Hematopoietic multipotent progenitor cell treated with erythropoietin and hydrocortisone succinate and interleukin-3 and kit ligand, for 6 days (in vitro differentiated cells): ENCODE results near the gene CRYGN.

Experiments
- DNase-seq: peaks from one replicate; pipeline ENCODE4 v3.0.0-alpha.2; 2015

The CRYGN gene

DNA sequence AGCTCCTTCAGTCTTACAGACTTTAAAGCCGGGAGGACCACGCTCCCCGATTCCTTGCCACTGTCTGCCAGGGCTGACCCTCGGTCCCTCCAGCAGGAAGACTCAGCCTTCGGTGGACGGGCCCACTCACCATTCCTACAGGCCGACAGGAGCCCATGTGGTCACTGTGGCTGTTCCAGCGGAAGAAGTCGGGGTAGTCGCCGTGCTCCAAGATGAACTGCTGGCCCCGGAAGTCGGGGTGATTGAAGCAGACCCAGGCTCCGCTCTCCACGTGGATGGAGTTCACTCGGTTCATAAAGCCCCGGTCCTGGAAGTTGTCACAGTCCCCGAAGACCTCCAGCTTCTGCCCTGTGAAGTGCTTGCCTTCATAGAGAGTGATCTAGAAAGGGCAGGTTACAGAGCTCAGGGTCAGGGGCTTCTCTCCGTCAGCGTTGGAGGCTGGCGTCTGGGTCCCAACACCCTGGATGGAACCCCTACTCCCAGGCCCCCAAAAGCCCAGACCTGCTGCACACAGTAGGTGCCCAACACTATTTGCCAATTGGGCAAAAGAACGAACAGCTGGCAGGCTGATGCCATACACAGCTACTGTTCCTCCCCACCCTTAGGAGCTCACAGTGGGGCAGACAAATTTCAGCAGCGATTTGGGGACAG is 1.9 kb downstream of the CRYGN start:
- no peak for DNase-seq

DNA sequence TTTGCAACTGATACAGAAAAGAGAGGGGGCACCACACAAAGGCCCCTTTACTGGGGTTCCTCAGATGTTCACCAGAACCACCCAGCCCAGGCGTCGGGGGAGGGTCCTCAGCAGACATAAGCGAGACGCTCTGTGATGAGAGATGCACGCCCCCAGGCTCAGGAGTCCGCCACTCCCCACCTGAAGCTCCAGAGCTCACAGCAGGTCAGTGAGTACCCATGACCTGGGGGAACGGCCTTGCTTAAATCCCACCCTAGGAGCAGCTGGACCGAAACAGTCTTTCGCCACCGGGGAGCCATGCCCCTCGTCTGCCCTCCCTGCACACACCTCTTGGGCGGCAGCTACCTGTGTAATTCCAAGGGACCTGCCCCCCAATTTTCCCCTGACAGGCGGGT is 2.8 kb downstream of the CRYGN start:
- no peak for DNase-seq

DNA sequence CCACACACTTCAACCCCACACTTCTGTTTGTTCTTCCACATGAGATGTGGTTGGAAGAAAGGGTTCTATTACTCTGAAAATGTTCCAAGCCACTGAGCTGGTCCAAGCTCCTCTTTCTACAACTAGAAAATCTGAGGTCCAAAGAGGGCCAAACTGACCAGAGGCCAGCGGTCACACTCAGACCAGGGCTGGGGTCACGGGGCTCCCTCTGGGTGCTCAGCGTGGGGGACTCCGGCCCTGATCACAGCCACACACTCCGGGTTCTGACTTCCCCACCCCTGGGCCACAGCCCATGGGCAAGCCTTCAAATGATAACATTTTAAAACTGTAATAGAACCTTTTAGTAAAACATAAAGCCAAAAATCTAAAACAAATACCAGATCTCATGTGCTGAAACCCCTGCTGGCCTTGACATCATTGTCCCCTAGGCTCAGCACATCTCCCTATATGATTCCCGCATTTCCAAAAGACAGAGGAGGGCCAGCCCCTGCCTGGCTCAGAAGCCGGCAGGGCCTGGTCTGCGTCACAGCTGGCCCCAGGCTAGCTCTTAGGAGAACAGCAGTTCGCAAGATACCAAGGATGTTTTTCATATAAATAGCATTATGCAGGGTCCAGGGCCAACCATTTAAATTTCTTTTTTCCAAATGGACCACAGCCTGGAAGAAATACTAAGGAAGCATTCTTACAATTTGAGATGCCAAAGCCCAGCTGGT is 3.3 kb downstream of the CRYGN start:
- no peak for DNase-seq

DNA sequence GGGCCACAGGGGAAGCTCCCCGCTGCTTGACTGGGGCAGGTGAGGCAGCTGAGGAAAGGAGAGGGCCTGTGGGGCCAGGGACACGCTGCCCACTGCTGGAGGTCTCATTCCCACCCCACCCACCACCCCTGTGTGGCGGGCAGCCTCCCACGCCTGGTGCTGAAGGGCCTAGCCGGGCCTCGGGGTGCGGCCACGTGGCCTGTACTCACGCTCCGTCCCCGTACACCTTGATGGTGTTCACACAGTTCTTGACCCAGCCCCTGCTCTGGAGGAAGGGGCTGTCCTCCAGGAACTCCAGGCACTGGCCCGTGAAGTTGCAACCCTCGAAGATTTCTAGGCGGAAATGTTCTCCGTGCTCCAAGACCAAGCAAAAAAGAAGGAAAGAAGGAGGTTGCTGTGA is 4.0 kb downstream of the CRYGN start:
- DNase-seq = no peak

DNA sequence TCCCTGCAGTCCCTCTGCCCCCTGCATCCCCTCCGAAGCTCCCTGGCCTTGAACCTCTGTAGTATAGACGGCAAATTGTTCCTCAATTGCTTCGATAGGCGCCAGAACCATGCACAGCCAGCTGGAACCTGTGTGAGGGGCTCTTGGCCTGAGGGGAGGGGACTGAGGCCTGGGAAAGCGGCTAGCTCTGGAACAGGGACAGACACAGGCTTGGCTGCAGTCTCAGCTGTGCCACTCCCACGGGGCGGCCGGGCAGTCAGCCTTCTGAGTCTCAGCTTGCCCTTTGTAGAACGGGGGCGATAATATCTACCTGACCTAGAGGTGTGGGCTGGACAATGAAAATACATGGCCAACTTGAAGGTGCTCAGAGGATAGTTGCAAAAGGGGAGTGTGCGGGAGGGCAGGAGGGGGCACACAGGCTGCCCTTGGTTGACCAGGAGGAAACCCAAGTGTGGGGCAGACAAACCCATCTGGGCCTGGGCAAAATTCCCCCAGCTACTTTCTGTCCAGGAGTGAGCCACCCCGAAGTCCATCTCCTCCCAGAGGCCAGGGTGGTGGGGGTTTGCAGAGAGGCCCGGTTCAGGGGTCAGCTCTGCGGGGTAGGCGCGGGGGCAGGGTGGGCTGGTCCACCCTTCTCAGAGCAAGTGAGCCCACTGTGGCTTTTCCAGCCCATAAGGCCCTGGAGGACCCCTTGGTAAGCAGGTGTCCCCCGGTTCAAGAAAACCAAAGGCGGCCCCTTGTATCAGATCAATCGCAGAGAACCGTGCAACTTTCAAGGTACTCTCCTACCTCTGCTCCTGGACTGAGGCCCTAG is 4.6 kb downstream of the CRYGN start:
- DNase-seq = no peak

DNA sequence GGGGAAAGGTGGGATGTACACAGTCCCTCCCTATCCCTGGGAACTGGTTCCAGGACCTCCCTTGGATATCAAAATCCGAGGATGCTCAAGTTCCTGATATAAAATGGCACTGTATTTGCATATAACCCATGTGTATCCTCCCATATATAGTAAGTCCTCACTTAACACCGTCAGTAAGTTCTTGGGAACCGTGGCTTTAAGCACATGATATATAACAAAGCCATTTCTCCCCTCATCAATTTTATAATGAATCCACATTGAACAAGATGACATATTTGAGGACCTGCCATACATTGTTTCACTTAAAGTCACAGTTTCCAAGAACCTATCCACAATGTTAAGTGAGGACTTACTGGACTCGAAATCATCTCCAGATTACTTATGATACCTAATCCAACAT is 5.4 kb downstream of the CRYGN start:
- DNase-seq = no peak

DNA sequence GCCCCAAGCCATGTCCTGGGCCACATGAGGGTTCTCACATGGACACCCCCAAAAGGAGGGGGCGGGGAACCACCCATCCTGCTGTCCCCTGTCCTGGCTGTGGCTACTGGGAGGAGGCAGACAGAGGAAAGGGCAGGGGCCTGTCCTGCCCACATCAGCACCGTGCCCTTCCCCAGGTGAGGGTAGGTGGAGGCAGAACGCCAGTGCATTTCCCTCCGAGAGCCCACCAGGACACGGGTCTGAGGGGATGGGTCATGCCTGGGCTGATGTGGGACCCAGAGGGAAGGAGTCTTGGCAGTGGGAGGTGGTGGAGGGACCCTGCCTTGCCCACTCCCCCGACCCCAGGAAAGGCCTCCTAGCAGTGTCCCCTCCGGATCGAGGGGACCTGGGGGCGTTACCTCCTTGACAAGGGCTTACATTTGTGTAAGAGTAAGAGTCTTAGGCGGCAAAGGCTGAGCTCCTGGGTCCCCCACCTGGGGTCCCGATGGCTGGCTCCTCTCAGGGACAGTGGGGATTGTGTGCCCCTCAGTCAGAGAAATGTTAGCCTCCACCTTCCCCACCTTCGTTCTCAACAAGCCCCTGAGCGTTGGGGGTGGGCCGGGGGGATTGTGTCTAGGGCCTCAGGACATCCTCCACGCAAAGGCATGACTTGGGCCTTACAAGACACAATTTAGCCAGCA is 6.1 kb downstream of the CRYGN start:
- DNase-seq = no peak

DNA sequence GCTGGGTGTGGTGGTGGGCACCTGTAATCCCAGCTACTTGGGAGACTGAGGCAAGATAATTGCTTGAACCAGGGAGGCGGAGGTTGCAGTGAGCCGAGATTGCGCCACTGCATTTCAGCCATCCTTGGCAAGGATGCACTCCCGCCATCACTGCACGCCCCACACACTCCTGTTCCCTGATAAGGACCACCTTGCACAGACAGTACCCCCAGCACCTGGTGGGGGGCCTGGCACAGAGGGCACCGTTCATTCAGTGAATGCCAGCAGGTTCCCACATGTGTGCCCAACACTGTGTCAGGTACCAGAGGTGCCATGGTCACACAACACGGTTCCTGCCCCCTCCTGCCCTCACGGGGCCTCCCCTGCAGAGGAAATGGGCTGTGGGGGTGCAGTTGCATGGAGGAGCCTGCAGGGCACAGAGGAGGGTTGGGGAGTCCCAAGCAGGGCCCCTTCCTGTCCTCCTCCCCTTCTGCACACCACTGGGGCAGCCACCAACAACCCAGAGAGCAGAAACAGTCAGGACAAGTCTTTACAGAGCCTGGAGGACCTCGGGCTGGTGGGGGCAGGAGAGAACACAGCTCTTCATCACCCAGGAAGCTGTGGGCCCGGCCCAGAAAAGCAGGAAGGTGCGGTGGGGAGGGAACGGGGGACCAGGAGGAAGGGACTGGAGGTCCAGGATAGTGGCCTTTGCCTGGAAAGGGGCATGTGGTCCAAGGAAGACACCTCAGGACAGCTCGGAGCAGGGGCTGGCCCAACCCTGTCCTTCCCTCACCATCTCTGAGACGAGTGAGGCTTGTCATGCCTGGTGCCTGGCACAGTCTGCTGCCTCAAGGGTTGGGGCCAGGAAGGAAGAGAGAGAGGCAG is 7.1 kb downstream of the CRYGN start:
- peak; percentile 28 for DNase-seq

DNA sequence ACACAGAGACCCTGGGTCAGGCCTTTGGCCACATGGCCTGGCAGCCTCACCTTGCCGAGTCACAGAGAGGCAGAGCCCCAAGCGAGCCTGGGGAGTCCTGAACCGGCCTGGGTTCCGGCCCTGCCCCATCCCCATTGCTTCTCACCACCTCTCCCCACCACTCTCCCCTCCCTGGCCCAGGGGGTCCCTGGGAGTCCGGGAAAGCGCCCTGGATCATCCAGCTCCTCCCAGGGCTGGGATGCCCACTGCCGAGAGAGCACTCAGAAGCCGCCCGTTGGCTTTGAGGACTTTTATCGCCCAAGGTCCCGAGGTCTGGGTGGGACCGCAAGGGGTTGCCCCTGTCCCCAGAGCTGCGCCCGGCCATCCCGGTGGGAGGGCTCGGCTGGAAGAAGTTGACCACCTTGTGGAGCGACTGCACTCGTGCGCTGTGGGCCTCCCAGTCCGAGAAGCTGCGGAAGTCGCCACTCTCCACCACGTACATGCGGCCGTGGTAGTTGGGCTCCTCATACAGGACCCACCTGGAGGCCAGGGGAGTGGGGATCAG is 8.1 kb downstream of the CRYGN start:
- DNase-seq = no peak

DNA sequence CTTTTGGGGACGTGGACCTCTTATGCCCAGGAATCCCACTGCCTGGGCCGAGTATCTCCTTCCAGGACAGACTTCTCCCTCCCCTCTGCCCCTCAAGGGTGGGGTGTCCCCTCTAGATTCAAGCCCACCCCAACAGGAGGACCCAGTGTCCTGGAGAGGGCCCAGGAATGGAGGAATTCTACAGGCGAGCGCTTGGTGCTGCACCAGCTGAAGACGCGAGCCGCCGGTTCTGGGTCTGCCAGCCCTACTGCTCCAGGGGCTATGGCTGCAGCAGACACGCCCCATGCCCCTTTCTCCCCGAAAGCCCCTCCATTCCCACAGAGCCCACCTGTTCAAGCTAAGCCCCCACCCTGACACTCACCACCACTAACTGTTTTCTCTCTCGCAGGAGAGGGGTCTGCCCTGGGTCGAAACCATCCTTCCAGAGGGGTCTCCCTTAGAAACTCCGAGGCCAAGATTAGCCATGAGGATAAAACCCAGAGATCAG is 8.6 kb downstream of the CRYGN start:
- no peak for DNase-seq

DNA sequence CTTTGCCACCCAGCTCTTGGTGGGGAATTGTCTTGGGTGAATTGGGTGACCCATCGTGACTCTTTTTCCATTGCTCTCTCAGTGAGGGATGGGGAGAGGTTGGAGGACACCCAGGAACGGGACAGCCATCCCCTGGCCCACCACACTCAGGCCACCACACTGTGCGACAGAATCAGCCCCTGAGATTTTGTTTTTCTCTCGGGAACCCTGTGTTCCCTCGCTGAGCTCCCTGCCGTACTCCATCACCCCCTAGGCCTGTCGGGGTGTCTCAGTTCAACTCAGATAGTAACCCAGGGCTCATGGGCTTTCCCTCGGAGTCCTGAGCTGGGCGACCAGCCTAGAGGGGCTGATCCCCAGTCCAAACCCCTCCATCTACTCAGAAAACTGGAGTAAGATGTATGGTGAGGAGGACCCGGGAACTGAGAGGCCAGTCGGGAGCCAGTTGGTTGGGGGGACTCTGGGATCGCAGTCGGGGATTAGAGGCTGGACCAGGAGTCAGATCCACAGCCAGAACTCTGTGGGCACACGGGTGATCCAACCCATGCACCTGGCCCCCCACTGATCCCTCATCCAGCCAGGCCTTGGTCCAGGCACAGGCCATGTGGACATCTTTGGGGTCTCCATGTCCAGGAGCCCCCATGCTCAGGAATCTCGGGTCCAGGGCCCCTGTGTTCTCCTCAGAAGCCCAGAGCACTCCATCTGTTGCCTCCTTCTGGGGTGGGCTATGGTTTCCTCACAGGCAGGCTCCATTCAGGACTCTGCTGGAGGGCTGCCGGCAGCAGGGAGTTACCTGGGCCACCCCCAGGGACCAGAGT is 9.3 kb downstream of the CRYGN start:
- no peak for DNase-seq

DNA sequence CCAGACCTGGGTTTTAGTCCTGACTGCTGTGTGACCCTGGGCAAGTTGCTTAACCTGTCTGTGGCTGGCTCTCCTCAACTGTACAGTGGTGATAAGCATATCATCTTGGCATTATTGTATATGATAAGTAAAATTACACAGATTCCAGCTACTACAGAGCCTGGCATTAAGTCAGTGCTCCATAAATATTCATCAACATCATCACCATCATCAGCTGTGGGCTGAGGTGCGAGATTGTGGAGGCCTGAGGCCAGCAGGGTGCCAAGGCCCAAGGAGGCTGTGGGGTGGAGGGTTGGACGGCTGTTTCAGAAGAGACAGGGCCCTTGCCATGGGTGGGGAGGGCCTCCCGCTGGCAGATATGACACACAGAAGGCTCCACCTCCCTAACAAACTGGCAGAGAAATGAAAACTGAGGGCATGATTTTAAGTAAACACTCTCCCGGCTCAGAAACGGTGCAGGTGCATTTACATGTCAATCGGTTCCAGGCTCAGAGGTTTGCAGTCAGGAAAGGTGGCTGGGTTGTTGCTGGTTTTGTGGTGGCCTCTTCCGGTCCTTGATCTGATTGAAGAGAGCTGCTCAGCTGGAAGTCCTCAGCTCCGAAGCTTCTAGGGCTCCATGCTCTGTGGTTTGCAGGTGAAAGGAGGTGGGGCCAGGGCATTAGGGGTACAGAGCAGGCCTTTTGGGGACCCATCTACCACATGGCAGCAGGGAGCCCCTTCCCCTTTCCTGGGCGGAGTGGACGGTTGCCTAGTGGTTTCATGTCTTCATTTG is 10.2 kb downstream of the CRYGN start:
- peak; percentile 35 for DNase-seq

DNA sequence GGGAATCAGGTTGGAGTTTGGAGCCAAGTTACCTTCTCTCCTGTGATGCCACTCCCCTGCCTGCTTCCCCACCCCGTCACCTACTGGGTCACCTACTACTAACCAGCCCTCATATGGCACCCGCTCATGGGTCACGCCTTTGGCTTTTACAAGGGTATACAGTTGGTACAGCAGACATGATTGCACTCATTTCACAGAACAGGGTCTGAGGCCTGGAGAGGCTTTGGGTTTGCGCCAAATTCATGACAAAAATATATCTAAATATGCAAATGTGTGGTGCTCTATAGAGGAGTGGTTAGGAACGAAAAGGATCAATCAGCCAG is 10.7 kb downstream of the CRYGN start:
- no peak for DNase-seq

DNA sequence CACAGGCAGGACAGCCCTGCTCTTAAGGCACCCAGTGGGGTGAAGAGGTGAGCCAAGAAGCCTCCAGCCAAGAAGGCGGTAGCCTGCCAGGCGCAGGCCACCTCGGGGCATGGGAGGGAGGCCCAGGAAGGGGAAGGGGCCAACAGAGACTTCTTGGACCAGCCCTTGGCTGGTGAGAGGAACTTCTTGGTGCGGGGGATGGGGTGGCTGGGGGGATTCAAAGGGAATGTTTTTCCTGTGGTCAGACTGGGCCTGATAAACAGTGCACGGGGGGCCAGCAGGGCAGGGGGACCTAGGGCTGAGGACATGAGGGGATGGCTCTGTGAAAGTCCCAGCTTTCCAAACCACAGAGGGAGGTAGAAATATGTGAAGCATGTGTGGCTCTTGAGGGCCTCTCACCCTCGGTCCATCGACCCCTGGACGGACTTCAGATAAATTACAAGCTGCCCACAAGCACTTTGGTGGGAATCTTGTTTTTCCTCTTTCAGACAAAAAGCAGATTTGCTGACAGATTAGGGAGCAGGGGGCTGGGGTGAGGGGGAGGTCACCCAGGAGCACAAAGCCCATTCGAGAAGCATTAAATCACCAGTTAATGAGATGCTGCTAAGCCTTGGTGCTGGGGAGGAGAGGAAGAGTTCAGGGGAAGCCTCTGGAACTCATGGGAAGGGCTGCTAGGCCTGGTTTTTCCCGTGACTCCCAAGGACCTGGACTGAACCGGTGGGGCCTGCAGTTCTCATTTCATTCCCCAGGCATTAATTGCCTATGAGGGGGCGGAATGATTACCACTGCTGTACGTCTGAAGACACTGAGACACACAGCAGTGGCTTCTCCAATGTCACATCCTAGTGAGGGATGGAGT is 11.3 kb downstream of the CRYGN start:
- no peak for DNase-seq

DNA sequence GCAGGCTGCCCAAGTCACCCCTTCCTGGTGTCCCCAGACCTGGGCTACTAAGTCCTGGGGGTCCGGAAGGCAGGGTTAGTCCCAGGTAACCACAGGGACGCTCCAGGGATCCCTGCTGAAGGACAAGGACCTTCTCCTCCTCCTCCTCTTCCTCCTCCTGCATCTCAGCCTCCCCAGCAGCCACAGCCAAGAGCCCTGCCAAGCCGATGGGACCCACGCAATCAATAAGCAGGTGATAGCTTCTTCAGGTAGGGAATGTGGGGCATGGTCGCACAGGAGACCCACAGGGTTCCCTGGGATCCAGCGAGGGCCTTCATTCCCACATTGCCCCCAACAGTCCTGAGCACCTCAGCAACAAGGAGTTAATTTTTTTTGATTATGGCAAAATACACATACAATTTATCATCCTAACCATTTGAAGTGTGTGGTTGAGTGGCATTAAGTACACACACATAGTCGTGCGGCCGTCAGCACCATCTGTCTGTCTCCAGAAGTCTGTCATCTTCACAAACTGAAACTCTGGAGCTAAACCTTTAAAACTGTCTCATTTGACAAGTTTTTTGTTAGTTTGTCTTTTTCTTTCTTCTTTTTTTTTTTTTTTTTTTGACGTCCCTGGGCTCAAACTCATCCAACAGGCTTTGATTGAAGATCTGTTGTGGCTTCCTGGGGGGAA is 12.1 kb downstream of the CRYGN start:
- DNase-seq = no peak

DNA sequence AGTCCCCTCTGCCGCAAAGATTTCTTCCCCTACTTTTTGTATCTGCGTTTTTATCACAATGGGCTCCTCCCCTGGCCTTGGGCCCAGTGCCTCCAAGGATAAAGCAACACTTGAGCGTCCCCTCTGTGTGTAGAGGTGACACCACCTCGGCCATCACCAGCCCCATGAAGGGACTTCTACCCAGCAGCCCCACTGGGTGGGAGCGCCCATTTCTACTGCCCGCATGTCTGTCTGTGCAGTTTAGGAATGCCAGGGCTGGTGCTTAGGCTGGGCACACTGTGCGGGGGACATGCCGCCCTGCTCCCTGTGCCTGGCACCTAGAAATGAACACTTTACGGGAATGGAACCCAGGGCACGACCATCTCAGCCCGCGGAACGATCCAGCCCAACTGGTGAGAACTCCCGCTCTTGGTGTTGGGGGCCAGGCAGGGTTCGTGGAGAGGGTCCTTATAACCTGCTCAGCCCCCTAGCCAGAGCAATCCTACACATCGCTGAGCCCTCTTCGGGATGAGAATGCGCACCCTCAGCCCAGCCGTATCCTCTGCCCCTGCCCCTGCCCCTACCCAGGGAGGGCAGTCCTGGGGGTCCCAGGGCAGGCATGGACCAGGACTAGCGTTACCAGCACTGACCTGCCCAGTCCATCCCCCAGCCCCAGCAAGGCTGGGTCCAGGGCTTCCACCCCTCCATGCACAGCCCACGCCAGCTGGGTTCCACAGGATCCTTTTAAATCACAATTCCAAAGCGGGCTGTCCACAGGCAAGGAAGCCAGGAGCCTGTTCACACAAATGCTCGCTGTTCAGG is 12.8 kb downstream of the CRYGN start:
- no peak for DNase-seq

DNA sequence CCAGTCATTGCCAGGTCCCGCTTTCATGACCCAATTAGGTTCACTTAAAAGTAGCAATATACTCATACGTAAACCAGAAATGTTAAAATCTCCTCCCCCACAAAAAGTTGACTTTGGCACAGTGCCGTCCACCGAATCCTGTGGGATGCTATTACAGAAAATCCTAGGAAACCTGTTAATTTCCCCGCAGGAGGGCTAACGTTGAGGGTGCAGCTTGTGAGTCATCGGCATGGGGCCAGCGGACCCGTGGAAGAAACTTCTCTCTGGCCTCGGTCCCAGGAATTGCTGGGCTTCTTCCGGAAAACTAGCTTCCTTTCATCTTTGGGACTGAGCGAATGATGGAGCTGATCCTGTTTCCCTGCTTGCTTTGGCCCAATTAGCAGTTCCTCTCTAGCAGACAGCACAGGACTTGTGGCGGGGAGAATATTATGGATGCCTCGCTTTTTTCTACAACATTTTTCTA is 13.5 kb downstream of the CRYGN start:
- DNase-seq = no peak
